ENCODE measurements around the gene SP1. TPM values are rescaled to one million over a fixed set of nuclear protein-coding genes. Genes with fewer than 3 reads are reported as not detected.

SP1 gene
- total and polyA plus RNA-seq, 2 donors (not counting 1 experiment from before 2014, with no cell fraction given), result 26.0 to 129 TPM

DNA sequence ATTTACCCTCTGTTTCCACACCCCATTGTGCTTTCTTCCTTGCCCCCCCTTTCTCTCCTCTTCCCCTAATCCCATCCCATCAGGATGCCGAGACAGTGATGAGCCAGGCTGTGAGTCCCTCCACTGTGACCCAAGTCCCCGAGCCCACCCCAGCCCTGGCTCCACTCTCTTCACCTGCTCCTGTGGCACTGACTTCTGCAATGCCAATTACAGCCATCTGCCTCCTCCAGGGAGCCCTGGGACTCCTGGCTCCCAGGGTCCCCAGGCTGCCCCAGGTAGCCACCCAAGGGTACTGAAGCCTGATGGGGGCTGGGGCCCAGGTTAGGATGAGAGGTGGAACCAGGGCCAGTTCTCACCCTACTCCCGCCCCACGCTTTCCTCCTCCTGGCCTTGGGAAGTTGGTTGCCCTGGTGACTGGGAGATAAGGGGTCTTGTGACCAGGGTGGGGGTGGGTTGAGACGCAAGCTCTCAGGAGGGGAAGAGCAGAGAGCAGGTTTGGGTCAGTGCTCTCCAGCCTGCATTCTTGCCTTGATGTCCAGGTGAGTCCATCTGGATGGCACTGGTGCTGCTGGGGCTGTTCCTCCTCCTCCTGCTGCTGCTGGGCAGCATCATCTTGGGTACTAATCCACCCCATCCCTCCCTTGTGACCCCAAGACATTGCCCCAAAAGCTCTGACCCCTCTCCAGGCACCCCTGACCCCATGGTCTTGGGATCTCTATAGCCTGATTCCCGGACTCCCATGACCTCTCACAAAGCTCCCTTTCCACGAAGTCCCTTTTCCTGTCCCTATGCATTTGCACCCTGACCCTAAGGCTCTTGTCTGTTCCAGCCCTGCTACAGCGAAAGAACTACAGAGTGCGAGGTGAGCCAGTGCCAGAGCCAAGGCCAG, 44.9 kb downstream of the SP1 start:
- Mint-ChIP-seq H3K4me1 (peaks cover 9% of the 10 kb centered on the region), H3K4me3 (no peak overlapping the region), H3K27ac (no peak overlapping the region), H3K9me3 (ENCODE audit: insufficient read depth) (no peaks in the 10 kb centered on the region), H3K27me3 (no peaks in the 10 kb centered on the region)
- Histone ChIP-seq H3K36me3 (replicated peaks in 1 of 2; ENCODE audit: control extremely low read depth in 1 of 2, control insufficient read depth in 1 of 2, extremely low read depth in 1 of 2, insufficient read depth in 2 of 2, low read length in 1 of 2) (no peaks in the 10 kb centered on the region), H3K4me1 (ENCODE audit: control insufficient read depth in 2 of 2, insufficient read depth in 2 of 2, low read length in 2 of 2) (peaks cover 4 to 9% of the 10 kb centered on the region in 2 donors), H3K4me2 (replicated peaks; ENCODE audit: low read depth, low read length, poor library complexity, severe bottlenecking) (no peak overlapping the region), H2AFZ (ENCODE audit: insufficient read depth, low read depth, low read length, poor library complexity, severe bottlenecking) (no peak overlapping the region), H3K9me3 (ENCODE audit: control extremely low read depth in 1 of 3, control insufficient read depth in 2 of 3, insufficient read depth in 1 of 3, low read length in 2 of 3) (no peaks in the 10 kb centered on the region), H4K20me1 (ENCODE audit: control insufficient read depth, insufficient read depth, low read length, poor library complexity, severe bottlenecking) (no peaks in the 10 kb centered on the region), H3K79me2 (ENCODE audit: control insufficient read depth, insufficient read depth, low read length) (no peaks in the 10 kb centered on the region), H3K4me3 (ENCODE audit: control extremely low read depth in 1 of 5, extremely low read depth in 1 of 5, insufficient read depth in 1 of 5, low read depth in 2 of 5, low read length in 4 of 5) (no peak overlapping the region), H3K27me3 (replicated peaks in 1 of 4; ENCODE audit: control extremely low read depth in 1 of 4, control insufficient read depth in 3 of 4, insufficient read depth in 4 of 4, low read length in 3 of 4) (no peaks in the 10 kb centered on the region), H3K9ac (ENCODE audit: low read length) (no peak overlapping the region), H3K27ac (ENCODE audit: low read length in 2 of 2) (no peak overlapping the region)
- TF ChIP-seq, protein P1, sequence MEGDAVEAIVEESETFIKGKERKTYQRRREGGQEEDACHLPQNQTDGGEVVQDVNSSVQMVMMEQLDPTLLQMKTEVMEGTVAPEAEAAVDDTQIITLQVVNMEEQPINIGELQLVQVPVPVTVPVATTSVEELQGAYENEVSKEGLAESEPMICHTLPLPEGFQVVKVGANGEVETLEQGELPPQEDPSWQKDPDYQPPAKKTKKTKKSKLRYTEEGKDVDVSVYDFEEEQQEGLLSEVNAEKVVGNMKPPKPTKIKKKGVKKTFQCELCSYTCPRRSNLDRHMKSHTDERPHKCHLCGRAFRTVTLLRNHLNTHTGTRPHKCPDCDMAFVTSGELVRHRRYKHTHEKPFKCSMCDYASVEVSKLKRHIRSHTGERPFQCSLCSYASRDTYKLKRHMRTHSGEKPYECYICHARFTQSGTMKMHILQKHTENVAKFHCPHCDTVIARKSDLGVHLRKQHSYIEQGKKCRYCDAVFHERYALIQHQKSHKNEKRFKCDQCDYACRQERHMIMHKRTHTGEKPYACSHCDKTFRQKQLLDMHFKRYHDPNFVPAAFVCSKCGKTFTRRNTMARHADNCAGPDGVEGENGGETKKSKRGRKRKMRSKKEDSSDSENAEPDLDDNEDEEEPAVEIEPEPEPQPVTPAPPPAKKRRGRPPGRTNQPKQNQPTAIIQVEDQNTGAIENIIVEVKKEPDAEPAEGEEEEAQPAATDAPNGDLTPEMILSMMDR (IDR thresholded peaks at IDR 0.05), result no peak
- no peak for TF ChIP-seq EZH2 (IDR thresholded peaks at IDR 0.05; ENCODE audit: borderline replicate concordance, insufficient read depth, low read depth, low read length, poor library complexity, severe bottlenecking)
- no peak for DNase-seq
- 90% methylated on average over 7 of the region's 9 CpGs for WGBS (ENCODE audit: insufficient coverage)
- intact Hi-C loops (cut with micrococcal nuclease), result no loop called here
- no peak for ATAC-seq (ENCODE audit: low read depth)
- POLR2A ChIA-PET, result interaction anchor here (1.0 kb wide), 1 partner anchor 77 kb away, joined by 3 read pairs; the partner anchor contains the start of gene TARBP2
- CTCF ChIA-PET, result interaction anchor here (0.6 to 9.5 kb wide), 5 partner anchors 43 to 155 kb away, joined by 3 to 384 read pairs (median 4); no protein-coding TSS in a partner anchor
